DMS79 treated with DMSO at 0.1 percent for 48 hours (cell line): ENCODE results near the gene PRKACB.
A peak's percentile ranks its signal among the peaks of the same experiment; 100 is the strongest.
"Not testable (repeated sequence)": the region's sequence is repeated elsewhere in the genome, so short reads cannot be mapped to it uniquely, and the experiment has no call there.

Source experiments
- DNase-seq: peaks from one replicate; lab custom pipeline; 2025; lab: John Stamatoyannopoulos, UW

The PRKACB gene

DNA sequence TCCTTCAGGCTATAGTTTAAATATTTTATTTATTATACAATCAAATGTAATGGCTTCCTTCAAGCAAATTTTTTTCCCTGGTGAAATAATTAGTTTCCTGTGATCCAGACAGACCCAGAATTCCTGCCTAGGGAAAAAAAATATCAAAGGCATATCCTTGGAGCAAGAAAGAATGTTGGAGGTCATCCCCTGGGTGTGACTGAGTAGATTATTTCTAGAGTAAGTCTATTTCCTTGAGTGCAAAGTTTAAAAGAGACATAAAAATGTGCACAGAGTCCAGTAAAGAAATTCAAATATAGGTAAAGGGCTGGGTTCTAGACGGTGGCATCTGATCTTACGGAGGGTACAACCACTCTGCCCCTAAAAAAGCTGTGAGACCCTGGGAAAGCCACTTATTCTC, 125.2 kb downstream of the PRKACB start:
- no peak for DNase-seq

DNA sequence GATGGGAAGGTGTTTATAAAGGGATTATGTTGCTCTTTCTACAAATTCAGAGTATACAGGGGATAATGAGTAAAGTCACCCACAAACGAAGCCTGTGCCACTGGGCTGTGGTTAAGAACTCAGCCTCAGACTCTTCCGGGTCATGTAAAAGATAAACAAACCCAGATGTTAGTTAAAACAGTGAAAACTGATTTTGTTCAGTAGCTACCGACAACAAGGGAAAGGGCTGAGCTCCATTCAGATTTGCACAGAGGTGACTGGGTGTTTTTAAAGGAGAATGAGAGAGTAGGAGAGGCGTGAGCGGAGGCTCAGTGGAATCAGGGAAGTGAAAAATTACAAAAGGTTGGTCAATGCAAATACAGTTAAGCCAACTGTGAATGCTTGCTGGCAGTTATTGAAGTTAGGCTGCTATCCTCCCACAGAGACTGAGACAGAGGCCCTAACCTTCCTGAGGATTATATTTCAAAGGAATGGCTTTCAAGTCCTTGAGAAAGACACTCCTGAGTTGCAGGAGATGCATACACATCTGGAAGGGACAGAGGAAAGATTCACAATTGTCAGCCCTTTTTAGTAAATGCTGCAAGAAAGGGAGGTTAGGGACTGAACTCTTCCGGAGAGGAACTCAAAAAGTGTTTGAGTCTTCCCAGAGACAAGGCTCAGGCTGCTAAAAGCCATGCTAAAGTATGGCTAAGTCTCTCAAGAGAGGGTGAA, 127.5 kb downstream of the PRKACB start:
- no peak for DNase-seq

DNA sequence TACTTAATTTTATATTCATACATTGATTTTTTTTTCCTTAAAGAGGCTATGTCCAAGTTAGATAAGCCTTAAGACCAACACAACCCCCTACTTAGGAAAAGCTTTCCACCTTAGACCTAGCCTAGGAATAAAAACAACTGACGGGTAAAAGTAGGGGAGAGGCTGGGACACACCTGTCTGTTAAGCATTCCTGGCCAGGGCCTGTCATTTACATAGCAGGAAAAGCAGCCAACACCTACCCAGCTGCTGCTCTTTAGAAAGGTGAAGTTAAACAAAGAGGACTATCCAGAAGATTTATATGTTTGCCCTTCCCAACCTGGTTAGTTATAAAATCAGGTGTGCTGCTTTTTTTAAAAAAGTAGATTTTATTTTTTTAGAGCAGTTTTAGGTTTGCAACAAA, 128.3 kb downstream of the PRKACB start:
- DNase-seq = peak; percentile 6

DNA sequence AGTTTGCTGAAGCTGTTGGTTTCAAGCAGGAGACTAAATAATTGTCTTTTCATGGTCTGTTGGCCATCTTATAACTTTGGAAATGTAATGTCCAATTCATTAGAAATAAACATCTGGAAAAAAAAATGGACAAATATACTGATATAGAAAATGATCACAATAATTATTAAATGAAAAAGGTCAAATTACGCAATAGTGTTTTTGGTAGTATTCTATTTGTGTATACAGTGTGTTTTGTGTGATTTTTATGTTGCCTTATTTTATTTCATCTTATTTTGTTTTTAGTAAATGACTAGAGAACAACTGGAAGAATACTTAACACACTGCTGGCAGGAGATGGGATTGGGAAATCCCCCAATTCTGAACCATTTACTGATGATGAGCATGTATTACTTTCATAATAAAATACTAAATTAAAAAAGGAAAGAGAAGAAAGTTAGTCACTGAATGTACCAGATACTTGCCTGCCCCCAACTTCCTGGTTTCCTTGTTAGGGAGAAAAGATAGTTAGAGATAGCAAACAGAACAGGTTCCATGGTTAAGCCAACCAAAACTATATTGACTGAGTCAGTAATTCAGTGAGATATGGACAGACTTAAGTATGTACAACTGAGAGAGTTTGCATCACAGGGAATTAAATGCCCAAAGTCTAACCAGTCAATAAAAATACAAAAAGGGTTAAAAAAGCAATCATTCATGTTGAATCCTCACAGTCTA, 133.4 kb downstream of the PRKACB start:
- DNase-seq = no peak

DNA sequence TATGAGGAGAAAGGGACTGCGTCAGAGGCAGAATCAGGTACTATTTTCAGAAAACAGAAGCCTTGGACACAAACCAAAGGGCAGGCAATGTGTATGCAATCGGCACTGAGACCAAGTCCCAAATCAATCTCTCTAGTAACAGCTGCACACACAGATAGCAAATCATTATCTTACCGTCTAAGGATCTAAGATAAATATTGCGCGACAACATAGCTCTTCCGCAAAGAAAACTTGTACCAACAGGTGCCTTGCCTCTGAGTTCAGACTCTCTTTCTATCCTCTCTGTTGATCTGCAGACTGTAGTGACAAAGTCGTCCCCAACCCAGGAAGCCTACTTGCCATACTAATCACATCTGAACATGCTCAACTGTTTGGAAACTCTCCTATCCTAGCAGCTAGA, 134.8 kb downstream of the PRKACB start:
- no peak for DNase-seq

DNA sequence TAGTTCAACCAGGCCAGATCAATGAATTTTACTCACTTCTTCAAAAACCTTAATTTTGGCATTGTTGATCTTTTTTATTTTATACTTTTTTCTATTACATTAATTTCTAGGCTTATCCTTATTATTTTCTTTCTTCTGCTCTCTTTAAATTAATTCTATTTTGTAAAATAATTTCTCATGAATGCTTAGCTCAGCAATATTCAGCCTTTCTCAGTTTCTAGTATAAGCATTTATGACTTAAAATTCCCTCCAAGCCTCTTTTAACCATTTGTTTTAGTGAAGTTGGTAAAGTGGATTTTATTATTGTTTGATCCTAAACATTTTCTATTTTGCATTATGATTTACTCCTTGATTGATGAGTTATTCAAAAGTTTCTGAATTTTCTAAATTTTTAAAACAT, 136.8 kb downstream of the PRKACB start:
- no peak for DNase-seq

DNA sequence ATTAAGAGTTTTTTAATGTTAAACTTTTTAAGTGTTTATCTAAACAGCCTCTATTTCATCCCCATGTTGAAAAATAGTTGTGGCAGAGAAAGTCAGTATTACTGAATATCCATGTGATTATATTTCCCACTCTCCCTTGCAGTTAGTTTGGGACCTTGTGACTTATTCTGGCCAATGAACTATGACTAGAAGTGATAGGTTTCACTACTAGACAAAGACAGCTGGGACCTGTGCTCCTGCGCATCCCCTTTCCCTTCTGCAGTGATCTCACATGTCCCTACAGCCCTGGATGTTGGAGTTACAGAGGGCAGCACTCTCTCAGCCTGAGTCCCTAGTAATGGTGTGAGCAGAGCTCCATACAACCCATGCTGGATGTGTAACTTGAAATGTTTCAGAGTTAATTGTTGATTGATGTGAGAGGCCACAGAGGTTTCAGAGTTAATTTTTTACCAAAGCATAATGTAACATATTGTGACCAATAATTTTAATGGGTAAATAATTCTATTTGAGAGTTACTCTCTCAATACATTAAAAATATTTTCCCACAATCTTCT, 138.8 kb downstream of the PRKACB start:
- no peak for DNase-seq

DNA sequence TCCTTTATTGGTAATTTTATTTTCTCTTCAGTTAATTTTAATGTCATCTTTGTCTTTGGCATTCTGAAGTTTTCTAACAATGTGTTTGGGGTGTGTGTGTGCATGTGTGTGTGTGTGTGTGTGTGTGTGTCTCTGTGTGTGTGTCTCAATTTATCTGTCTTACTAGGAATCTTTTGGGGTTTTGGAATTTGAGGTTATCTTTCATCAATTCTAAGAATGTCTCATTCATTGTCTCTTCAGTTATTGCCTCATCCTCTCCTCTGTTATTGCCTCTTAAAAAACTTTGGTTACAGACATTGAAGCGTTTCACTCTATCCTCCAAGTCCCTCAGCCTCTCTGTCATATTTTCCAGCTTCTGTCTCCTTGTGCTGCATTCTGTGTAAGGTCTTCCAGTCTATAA, 139.3 kb downstream of the PRKACB start:
- no peak for DNase-seq

DNA sequence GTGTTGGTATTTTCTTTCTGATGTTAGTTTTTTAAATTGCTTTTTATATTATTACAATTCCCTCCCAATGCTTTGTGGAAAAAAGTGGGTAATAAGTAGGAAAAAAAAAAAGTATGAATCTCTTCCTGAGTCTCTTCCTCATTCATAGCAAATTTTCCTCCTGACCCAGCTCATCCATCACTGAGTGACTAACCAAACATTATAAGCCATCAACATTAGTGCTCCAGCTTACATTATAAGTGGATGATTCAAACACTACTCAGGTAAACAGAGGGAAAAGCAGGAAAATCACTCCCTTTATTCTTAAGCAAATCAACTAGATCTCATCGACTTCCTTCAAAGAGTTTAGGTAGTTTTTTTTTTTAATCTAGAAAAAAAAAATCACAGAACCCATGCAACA, 142.0 kb downstream of the PRKACB start:
- no peak for DNase-seq

DNA sequence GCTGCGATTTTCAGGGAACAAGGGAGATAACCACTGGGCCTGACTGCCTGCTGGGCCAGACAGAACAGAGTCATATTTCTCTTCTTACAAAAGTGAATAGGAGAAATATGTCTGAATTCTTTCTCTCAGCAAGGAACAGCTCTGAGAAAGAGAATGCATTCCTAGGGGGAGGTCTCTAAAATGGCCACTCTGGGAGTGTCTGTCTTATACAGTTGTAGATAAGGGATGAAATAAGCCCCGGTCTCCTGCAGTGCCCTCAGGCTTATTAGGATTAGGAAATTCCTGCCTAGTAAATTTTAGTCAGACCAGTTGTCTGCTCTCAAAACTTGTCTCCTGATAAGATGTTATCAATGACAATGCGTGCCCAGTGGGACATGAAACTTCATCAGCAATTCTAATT, 143.3 kb downstream of the PRKACB start:
- not testable (repeated sequence) for DNase-seq
